NCI-H774 (cell line): ENCODE measurements around the gene L3MBTL1.
A peak's percentile ranks its signal among the peaks of the same experiment; 100 is the strongest.

Experiments
- DNase-seq: peaks from one replicate; lab custom pipeline; 2025; lab: John Stamatoyannopoulos, UW

Gene L3MBTL1

GRCh38 chr20:43590036-43590391 lies 82.5 kb downstream of the L3MBTL1 start:
- DNase-seq, result peak; percentile 38

DNA sequence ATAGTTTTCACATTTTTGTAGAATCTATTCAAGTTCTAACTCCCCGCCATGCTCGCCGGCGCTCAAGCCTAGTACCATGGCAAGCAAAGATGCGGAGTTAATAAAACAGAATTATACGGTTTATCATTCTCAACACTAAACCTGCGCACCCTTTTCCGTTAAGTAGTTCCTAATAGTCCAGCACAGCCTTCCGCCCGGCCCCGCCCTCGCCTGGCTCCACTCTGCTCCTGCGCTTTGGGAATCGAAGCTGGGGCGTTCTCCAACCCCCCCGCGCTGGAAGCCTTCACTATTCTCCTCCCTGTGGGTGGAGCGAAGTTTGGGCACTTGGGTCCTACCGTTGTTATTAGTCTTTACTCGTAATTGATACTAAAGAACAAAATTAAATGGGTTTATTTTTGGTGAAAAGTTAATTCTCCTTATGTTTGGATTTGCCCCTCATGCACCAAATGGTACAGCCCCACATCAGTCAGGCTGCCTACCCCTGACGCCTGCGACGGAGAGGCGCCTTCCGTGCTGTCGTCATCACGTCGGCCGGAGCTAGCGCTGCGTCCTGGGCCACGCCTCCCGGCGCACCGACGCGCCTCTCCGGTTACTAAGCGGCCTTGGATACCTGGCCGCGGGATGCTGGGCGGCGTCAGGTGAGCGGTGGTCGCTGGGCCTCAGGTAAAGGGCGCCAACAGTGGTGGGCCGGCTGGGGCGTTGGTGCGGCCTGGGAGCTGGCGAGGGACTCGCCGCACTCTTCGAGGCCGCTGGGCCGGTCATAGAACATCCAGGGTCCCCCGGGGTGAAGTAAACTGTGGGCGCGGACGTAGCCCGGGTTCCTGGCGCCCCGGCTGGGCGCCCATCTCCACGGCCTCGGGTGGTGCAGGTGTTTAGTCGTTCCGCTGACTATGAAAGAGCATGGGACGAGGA lies 83.2 kb downstream of the L3MBTL1 start, which contains the start of gene IFT52:
Gene IFT52, plus strand, starts transcription at position 546 of the 912 bp plus-strand sequence. CDS start 3,762 bp downstream, outside the sequence.
- peak; percentile 93 for DNase-seq
